GM12801 (cell line): ENCODE measurements around the gene SRF.

Experiments used
- CTCF ChIP-seq: IDR thresholded peaks from one replicate; pipeline ENCODE4 v1.5.1; 2011; ENCODE audit warnings: control low read depth; ENCODE audit not compliant: insufficient read length; ENCODE audit errors: extremely low read depth

SRF gene

GRCh38 chr6:43150051-43150751 is 20.9 kb upstream of the SRF start:
- no peak for TF ChIP-seq CTCF

- no peak for TF ChIP-seq CTCF
These were observed 11.5 kb upstream of the SRF start for GRCh38 chr6:43159599-43159998.

DNA sequence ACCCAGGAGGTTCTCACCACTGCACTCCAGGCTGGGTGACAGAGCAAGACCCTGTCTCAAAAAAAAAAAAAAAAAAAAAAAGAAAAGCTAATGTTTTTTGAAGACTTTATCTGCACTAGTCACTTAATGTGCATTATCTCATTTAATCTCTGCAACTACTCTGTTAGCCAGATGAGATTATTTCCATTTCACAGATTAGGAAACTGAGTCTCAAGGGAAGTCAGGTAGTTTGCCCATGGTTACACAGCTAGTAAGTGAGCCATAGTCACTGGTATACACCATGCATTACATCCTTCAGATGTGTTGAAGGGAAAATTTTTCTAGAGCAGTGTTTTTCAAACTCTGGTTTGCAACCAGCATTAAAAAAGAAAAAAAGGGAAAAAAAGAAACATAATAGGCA is 7.2 kb upstream of the SRF start:
- no peak for TF ChIP-seq CTCF

DNA sequence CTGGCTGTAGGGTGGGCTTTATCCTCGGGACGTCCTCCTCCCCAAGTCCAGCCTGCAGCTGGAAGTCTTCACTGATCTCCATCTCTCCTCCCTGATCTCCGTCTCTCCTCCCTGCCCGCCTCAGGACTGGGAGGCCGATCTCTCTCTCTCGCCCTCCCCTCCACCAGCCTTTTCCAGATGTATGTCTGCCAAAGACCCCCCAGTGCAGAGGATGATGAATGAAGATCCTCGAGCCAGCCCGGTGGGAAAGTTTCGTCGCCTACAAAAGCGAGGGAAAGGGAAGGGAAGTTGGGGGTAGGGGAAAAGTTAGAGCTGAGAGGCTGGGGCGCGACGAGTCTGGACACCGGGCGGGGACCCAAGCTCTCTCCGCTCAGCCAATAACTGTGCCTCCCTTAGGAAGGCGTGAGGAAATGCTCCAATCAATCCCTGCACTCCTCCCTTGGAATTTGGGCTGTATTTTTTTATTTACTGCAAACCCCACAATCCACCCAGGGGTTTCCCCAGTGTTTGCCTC is 595 bp upstream of the SRF start:
- TF ChIP-seq CTCF: no peak

DNA sequence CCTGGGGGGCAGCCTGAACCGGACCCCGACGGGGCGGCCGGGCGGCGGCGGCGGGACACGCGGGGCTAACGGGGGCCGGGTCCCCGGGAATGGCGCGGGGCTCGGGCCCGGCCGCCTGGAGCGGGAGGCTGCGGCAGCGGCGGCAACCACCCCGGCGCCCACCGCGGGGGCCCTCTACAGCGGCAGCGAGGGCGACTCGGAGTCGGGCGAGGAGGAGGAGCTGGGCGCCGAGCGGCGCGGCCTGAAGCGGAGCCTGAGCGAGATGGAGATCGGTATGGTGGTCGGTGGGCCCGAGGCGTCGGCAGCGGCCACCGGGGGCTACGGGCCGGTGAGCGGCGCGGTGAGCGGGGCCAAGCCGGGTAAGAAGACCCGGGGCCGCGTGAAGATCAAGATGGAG is 636 bp downstream of the SRF start:
- TF ChIP-seq CTCF: no peak

DNA sequence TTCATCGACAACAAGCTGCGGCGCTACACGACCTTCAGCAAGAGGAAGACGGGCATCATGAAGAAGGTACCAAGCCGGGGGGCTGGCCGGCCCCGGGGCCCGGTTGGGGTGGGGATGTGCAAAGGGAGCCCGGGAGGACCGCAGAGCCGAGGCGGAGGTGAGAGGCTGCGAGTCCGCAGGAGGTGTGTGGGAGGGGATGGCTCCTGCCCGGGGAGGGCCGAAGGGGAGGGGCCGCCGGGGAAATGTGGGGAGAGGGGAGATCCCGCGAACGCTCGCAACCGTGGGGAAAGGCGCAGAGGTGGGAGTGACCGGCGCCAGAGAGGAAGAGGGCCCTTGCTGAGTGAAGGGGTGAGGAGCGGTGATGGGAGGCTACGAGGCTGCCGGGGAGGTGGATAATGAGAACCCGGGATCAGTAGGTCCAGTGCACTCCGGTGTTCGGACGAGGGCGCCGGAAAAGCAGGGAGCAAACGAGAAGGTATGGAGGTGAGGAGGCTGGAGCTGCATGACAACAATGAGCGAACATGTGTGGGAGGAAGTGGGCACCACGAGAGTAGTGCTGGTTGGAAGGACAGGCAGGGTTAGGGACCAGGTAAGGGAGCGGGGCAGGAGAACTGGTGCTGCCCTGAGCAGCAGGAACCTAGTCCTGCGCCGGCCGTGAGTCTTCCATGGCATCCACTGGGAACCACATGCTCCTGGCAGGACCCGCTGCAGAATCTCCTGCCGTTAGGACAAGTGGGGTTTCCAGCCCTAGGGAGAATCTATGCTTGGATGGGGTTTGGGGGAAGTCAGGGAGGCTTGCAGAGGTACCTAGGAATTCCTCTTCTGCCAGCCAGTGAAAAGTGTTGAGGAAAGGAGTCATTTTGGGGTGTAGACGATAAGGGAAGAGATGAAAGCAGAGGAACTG is 1.3 kb downstream of the SRF start:
- TF ChIP-seq CTCF: no peak

DNA sequence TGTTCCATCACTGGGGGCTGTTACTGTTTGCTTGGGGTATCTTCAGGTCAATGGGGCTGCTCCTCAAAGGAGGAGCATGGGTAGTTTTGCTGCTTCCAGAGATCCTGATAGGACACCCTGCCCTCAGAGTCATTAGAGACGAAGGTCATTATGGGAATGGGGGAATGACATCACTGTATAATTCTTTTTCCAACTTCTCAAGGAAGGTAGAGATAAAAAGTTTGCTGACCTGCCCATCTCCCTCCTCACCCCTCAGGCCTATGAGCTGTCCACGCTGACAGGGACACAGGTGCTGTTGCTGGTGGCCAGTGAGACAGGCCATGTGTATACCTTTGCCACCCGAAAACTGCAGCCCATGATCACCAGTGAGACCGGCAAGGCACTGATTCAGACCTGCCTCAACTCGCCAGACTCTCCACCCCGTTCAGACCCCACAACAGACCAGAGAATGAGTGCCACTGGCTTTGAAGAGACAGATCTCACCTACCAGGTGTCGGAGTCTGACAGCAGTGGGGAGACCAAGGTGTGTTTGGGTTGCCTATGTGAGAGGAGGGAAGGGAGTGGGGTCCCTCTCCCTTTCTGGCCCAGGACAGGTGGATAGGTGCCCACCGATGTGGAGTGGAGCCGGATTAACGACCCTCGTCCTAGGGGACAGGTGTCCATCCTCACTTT is 2.7 kb downstream of the SRF start:
- no peak for TF ChIP-seq CTCF
